Natural killer cell treated with Interleukin-12 subunit alpha and Interleukin-12 subunit beta and Interleukin-15 and Interleukin-18, amount 100 ng/mL, for 72 hours (primary cell): ENCODE results near the gene PRDM2. TPM values are rescaled to one million over a fixed set of nuclear protein-coding genes. Genes with fewer than 3 reads are reported as not detected.
A peak's percentile ranks its signal among the peaks of the same experiment; 100 is the strongest.

Experiments
- ATAC-seq, 2 donors: fragments of 150-1000 bp; cut with Tn5 transposase in 1 of 2; sonication (Bioruptor Pico), chemical (Tn5 transposase) in 1 of 2; 2 replicates each; pipeline ENCODE4 v1.10.0; 2021
- DNase-seq: peaks from one replicate; pipeline ENCODE4 v3.0.0; 2022; ENCODE audit warnings: low spot score
- H3K27ac Mint-ChIP-seq, 2 donors: 1 replicate in 1 of 2; 2 replicates in 1 of 2; pipeline ENCODE4 v1.8.0; 2022; ENCODE audit warnings: mixed read lengths in 2 of 2, mild to moderate bottlenecking in 1 of 2, moderate library complexity in 1 of 2
- H3K27me3 Mint-ChIP-seq, 2 donors: 1 replicate in 1 of 2; 2 replicates in 1 of 2; pipeline ENCODE4 v1.8.0; 2022; ENCODE audit warnings: mixed read lengths in 2 of 2
- H3K36me3 Mint-ChIP-seq: one replicate; pipeline ENCODE4 v1.8.0; 2022; ENCODE audit warnings: mixed read lengths
- H3K4me1 Mint-ChIP-seq, 2 donors: 1 replicate in 1 of 2; 2 replicates in 1 of 2; pipeline ENCODE4 v1.8.0; 2022; ENCODE audit warnings: low read depth in 2 of 2, mixed read lengths in 2 of 2, mild to moderate bottlenecking in 1 of 2
- H3K4me3 Mint-ChIP-seq: one replicate; pipeline ENCODE4 v1.8.0; 2022; ENCODE audit warnings: mixed read lengths
- H3K9me3 Mint-ChIP-seq: 2 replicates; pipeline ENCODE4 v1.8.0; 2022; ENCODE audit warnings: mixed read lengths
- total RNA-seq, 2 donors: library from RNA; stranded (reverse); gene quantifications; one replicate each; pipeline ENCODE4 v1.2.3, GENCODE V29; 2022

The PRDM2 gene
- total RNA-seq, 2 donors from 2014 or later = 80.1 to 91.3 TPM

GRCh38 chr1:13801232-13801631, 101.2 kb downstream of the PRDM2 start:
- DNase-seq = no peak
- Mint-ChIP-seq H3K27me3 (no peaks in the 10 kb centered on the region), H3K36me3 (no peaks in the 10 kb centered on the region), H3K27ac (no peak overlapping the region), H3K4me3 (no peak overlapping the region), H3K4me1 (peaks cover 31 to 40% of the 10 kb centered on the region in 2 donors), H3K9me3 (no peaks in the 10 kb centered on the region)
- no peak for ATAC-seq

DNA sequence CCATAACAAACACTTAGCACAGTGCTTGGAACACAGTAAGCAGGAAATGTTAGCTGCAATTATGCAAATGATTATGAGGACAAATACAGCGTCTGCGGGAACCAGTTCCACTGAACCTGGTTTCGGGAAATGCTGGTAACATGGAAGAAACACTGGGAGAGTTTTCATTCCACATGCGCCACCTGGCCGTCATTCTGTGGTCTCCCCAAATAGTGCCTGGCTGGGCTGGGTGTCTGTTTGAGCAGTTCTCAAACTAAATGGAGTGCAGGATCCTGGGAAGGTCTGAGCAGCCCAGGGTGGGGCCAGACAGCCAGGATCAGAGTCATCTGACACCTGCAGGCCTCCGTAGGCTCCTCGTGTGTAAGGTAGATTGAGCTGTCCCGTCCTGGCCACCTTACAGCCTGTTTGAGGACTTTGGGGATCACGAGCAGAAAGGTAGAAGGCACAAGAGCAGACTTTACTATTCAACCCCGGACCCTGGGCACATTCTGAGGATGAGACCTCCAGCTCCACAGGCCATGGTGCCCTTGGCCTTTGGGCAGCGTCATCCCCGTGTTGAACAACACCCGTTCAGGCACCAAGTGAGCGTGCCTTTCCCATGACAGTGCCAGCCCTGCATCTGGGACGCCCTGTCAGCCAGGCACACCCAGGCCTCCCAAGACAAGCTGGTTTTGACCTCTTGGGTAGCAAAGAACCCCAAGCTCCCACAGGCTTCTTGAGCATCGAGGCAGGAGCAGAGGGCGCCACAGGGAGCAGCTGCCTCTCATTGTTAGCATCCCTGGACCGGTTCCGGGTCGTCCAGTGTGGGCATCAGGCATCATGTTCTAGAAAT, 101.9 kb downstream of the PRDM2 start:
- peaks cover 32 to 45% of the 10 kb centered on the region in 2 donors for H3K4me1 Mint-ChIP-seq
- H3K9me3 Mint-ChIP-seq = no peaks in the 10 kb centered on the region
- no peaks in the 10 kb centered on the region for H3K36me3 Mint-ChIP-seq
- DNase-seq (no peak), ATAC-seq (no peak)
- no peak overlapping the region for H3K4me3 Mint-ChIP-seq
- H3K27me3 Mint-ChIP-seq = no peaks in the 10 kb centered on the region
- no peak overlapping the region for H3K27ac Mint-ChIP-seq

DNA sequence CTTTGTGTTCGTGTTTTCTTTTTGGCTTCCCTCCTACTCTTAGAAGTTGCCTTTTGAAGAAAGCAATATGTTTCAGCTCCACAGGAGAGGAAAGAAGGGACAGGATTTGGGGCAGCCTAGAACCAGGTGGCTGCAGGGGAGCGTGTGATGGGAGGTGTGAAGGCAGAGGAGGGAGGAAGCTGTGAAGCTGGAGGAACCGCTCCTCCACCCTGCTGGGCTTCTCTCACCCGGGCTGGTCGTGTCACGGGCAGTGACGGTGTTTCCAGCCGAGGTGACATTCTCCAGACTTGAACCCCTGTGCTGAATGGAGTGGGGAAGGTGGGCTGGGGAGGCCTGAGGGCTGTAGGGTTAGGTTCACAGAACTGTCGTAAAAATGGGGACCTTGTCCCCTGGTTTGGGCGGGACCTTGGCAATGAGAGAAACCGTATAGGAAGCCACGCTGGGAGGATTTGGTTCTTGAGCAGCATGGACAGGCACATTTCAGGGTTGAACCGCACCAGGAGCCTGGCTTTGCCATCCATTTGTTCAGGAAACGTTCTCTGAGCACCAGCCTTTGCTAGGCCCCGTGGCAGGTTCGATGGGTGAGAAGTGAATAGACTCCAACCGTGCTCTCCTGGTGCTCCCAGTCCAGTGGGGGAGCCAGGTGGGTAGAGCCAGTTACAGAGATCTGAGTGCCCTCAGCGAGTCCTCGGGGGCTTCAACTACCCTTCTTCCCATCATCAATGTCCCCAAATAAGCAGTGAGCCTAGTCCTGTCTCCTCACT, 103.0 kb downstream of the PRDM2 start:
- DNase-seq = no peak
- ATAC-seq = peak in 1 of 2 donors; percentile 40
- Mint-ChIP-seq H3K4me1 (peaks cover 26 to 43% of the 10 kb centered on the region in 2 donors), H3K9me3 (no peaks in the 10 kb centered on the region), H3K27me3 (no peaks in the 10 kb centered on the region), H3K36me3 (no peaks in the 10 kb centered on the region), H3K27ac (peak overlapping the region in 1 of 2 donors; percentile 34), H3K4me3 (no peak overlapping the region)

GRCh38 chr1:13803546-13804239, 103.7 kb downstream of the PRDM2 start:
- ATAC-seq = no peak
- DNase-seq = no peak
- Mint-ChIP-seq H3K9me3 (no peaks in the 10 kb centered on the region), H3K27me3 (no peaks in the 10 kb centered on the region), H3K4me1 (peaks cover 26 to 42% of the 10 kb centered on the region in 2 donors), H3K27ac (no peak overlapping the region), H3K4me3 (no peak overlapping the region), H3K36me3 (no peaks in the 10 kb centered on the region)

- H3K27me3 Mint-ChIP-seq = no peaks in the 10 kb centered on the region
- H3K4me3 Mint-ChIP-seq = no peak overlapping the region
- no peak for DNase-seq
- ATAC-seq = no peak
- H3K27ac Mint-ChIP-seq = no peak overlapping the region
- no peaks in the 10 kb centered on the region for H3K36me3 Mint-ChIP-seq
- H3K4me1 Mint-ChIP-seq = peaks cover 32 to 45% of the 10 kb centered on the region in 2 donors
- no peaks in the 10 kb centered on the region for H3K9me3 Mint-ChIP-seq
Observed at GRCh38 chr1:13804240-13804633, 104.2 kb downstream of the PRDM2 start.

DNA sequence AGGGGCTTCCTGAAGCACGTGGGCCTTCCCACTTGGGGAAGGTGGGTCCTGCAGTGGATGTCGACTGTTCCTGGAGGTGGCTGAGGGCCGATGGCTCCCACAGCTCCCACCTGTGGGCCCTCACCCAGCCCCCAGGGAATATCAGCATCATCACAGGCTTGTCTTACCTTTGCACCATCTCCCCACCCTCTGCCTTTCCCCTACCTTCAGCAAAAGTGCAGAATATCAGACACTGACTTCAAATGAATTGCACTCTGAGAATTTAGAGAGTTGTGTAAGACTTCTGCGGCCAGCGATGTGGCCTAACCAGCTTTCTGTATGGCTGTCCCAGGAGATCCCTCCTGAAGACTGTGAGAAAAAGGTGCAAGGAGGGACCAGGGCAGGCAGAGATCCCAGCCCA, 105.4 kb downstream of the PRDM2 start:
- Mint-ChIP-seq H3K9me3 (no peaks in the 10 kb centered on the region), H3K4me1 (peaks cover 36 to 48% of the 10 kb centered on the region in 2 donors), H3K27me3 (no peaks in the 10 kb centered on the region), H3K36me3 (no peaks in the 10 kb centered on the region), H3K27ac (peak overlapping the region in 1 of 2 donors; percentile 8), H3K4me3 (no peak overlapping the region)
- DNase-seq = no peak
- ATAC-seq = no peak

- Mint-ChIP-seq H3K4me3 (no peak overlapping the region), H3K36me3 (no peaks in the 10 kb centered on the region), H3K4me1 (peaks cover 36 to 51% of the 10 kb centered on the region in 2 donors), H3K27me3 (no peaks in the 10 kb centered on the region), H3K27ac (peak overlapping the region in 1 of 2 donors; percentile 8), H3K9me3 (no peaks in the 10 kb centered on the region)
- ATAC-seq = no peak
- no peak for DNase-seq
Observed at GRCh38 chr1:13806108-13806507, 106.1 kb downstream of the PRDM2 start.

DNA sequence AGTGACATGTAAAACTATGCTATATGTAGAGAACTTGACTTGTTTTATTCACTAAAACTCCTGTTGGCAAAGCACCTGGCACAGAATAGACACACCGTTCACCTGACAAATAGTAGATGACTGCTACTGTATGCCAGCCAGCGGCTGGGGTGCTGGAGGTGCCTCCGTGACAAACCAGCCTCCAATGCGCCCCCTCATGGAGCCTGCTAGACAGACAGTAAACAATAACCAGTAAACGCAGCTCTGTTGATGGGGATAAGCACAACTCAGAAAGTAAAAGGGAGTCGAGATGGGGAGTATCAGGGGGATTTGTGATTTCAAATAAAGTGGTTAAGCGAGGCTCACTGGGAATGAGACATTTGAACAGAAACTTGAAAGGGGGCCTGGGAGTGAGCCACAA, 107.2 kb downstream of the PRDM2 start:
- Mint-ChIP-seq H3K4me3 (no peak overlapping the region), H3K4me1 (peaks cover 44 to 61% of the 10 kb centered on the region in 2 donors), H3K27ac (peak overlapping the region in 1 of 2 donors; percentile 3), H3K27me3 (no peaks in the 10 kb centered on the region), H3K9me3 (no peaks in the 10 kb centered on the region), H3K36me3 (no peaks in the 10 kb centered on the region)
- ATAC-seq (no peak), DNase-seq (no peak)

- H3K9me3 Mint-ChIP-seq = no peaks in the 10 kb centered on the region
- ATAC-seq (no peak), DNase-seq (peak; percentile 50)
- H3K36me3 Mint-ChIP-seq = no peaks in the 10 kb centered on the region
- H3K27me3 Mint-ChIP-seq = no peaks in the 10 kb centered on the region
- peaks cover 48 to 68% of the 10 kb centered on the region in 2 donors for H3K4me1 Mint-ChIP-seq
- H3K4me3 Mint-ChIP-seq = no peak overlapping the region
- H3K27ac Mint-ChIP-seq = peak overlapping the region in 1 of 2 donors; percentile 17
Observed at GRCh38 chr1:13808729-13809131, 108.7 kb downstream of the PRDM2 start.

- H3K9me3 Mint-ChIP-seq = no peaks in the 10 kb centered on the region
- H3K4me3 Mint-ChIP-seq = no peak overlapping the region
- peak; percentile 58 for DNase-seq
- no peaks in the 10 kb centered on the region for H3K36me3 Mint-ChIP-seq
- peak; percentile 41 to 64 for ATAC-seq
- peak overlapping the region in 1 of 2 donors; percentile 17 for H3K27ac Mint-ChIP-seq
- no peaks in the 10 kb centered on the region for H3K27me3 Mint-ChIP-seq
- H3K4me1 Mint-ChIP-seq = peaks cover 50 to 66% of the 10 kb centered on the region in 2 donors
Observed at GRCh38 chr1:13809461-13810159, 109.6 kb downstream of the PRDM2 start.

GRCh38 chr1:13812456-13813397, 112.7 kb downstream of the PRDM2 start:
- H3K4me1 Mint-ChIP-seq = peaks cover 35 to 52% of the 10 kb centered on the region in 2 donors
- no peak overlapping the region for H3K27ac Mint-ChIP-seq
- no peaks in the 10 kb centered on the region for H3K9me3 Mint-ChIP-seq
- H3K36me3 Mint-ChIP-seq = no peaks in the 10 kb centered on the region
- DNase-seq = peak; percentile 45
- ATAC-seq = no peak
- H3K4me3 Mint-ChIP-seq = no peak overlapping the region
- no peaks in the 10 kb centered on the region for H3K27me3 Mint-ChIP-seq

DNA sequence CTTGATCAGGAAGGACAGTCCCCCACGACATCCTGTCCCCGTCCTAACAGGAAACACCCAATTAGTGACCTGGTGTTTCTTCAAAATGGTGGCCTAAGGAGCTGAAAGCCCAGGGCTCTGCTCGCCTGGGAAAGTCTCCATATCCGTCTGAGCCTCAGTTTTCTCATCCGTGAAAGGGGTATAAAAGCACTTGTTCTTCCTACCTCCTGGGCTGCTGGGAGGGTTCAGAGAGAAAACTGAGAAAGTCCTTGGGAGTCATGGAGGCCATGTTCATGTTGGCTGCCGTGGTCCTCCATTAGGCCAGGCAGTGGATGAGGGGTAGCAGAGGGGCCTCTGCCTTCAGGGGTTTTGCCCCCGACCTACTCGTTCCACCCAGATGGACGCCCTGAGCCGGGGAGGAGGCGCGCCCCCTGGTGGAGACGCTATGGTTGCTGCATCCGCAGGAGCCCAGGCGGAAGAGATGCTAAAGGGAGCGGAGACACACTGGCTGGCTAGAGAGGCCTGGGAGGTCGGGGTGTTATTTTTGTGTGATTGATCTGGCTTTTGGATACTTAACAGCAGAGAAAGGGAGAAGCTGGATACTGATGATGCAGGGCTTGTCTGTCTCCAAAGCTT, 113.5 kb downstream of the PRDM2 start:
- H3K36me3 Mint-ChIP-seq = no peaks in the 10 kb centered on the region
- ATAC-seq (no peak), DNase-seq (peak; percentile 66)
- no peaks in the 10 kb centered on the region for H3K9me3 Mint-ChIP-seq
- H3K4me1 Mint-ChIP-seq = peaks cover 33 to 50% of the 10 kb centered on the region in 2 donors
- H3K4me3 Mint-ChIP-seq = no peak overlapping the region
- peak overlapping the region in 1 of 2 donors; percentile 8 for H3K27ac Mint-ChIP-seq
- no peaks in the 10 kb centered on the region for H3K27me3 Mint-ChIP-seq
